GM12878 (cell line): ENCODE data around the gene DBR1. TPM values are rescaled to one million over a fixed set of nuclear protein-coding genes. Genes with fewer than 3 reads are reported as not detected.

Experiments used
- CEBPZ ChIP-seq: fragments of 150-350 bp; IDR thresholded peaks from 2 replicates; pipeline ENCODE4 v1.6.1; 2016; ENCODE audit warnings: low read depth, low read length
- ETV6 ChIP-seq, 2 experiments: fragments of 450-650 bp in 1 of 2; IDR thresholded peaks in 1 of 2; conservative IDR thresholded peaks in 1 of 2; 2 replicates each; pipeline ENCODE4 v1.6.1; 2014; ENCODE audit warnings: antibody characterized with exemption in 1 of 2, borderline replicate concordance in 1 of 2, low read depth in 1 of 2, mild to moderate bottlenecking in 1 of 2, moderate library complexity in 1 of 2
- FOS ChIP-seq: IDR thresholded peaks from 3 replicates; pipeline ENCODE4 v1.6.1; 2011; ENCODE audit warnings: borderline replicate concordance; ENCODE audit not compliant: insufficient read length; ENCODE audit errors: extremely low read depth
- NFXL1 ChIP-seq: fragments of 450-650 bp; IDR thresholded peaks from 2 replicates; pipeline ENCODE4 v1.6.1; 2017; ENCODE audit warnings: antibody characterized with exemption, mild to moderate bottlenecking, borderline replicate concordance
- REST ChIP-seq: IDR thresholded peaks from 2 replicates; pipeline ENCODE4 v1.6.1; 2012; ENCODE audit warnings: mild to moderate bottlenecking, low read depth, low read length
- SP1 ChIP-seq: IDR thresholded peaks from one replicate; pipeline ENCODE4 v1.6.1; 2011; ENCODE audit warnings: low read depth, low read length
- SREBF2 ChIP-seq: IDR thresholded peaks from 2 replicates; pipeline ENCODE4 v1.6.1; 2012; ENCODE audit warnings: mild to moderate bottlenecking, low read length
- SUPT20H ChIP-seq: IDR thresholded peaks from 2 replicates; pipeline ENCODE4 v1.6.1; 2011; ENCODE audit warnings: low read depth, mild to moderate bottlenecking, low read length, moderate library complexity, borderline replicate concordance; ENCODE audit not compliant: control insufficient read depth
- ZBTB11 ChIP-seq: fragments of 450-650 bp; formaldehyde crosslinking; IDR thresholded peaks from 2 replicates; pipeline ENCODE4 v1.5.0; 2022; ENCODE audit warnings: mild to moderate bottlenecking, missing genetic modification characterization
- ZNF217 ChIP-seq: fragments of 450-650 bp; IDR thresholded peaks from 2 replicates; pipeline ENCODE4 v1.6.1; 2017; ENCODE audit warnings: antibody characterized with exemption, mild to moderate bottlenecking
- ZNF274 ChIP-seq: IDR thresholded peaks from one replicate; pipeline ENCODE4 v1.8.0; 2011; ENCODE audit not compliant: insufficient read length, insufficient read depth
- ZSCAN29 ChIP-seq: fragments of 450-650 bp; IDR thresholded peaks from 2 replicates; pipeline ENCODE4 v1.6.1; 2017; ENCODE audit warnings: mild to moderate bottlenecking, moderate library complexity
- polyA plus RNA-seq, 11 experiments: library from polyadenylated mRNA; depleted of rRNA in 4 of 11; unstranded in 6 of 11; stranded (reverse) in 5 of 11; fragments of >200 nt; fragmentation: Nextera tagmentation in 4 of 11; fragmentation: Illumina TruSeq in 1 of 11; extraction: Ambion mirVana in 4 of 11; extraction: Trizol in 1 of 11; gene quantifications; 1 replicate in 1 of 11; 2 replicates in 10 of 11; pipeline versions ENCODE4 v1.2.1 to v1.2.3, GENCODE V29; 2011 to 2016; ENCODE audit warnings: inconsistent platforms in 2 of 11, missing spikeins in 2 of 11, low read depth in 1 of 11
- total RNA-seq, 4 experiments: library from RNA; depleted of rRNA in 3 of 4; stranded (reverse); fragments of >200 nt in 3 of 4; fragmentation: Illumina TruSeq in 1 of 4; extraction: Trizol in 1 of 4; gene quantifications; 2 replicates each; pipeline versions ENCODE4 v1.2.1 to v1.2.3, GENCODE V29; 2013 to 2021
- TF ChIP-seq, protein P1 (sequence below): fragments of 450-650 bp; formaldehyde crosslinking; IDR thresholded peaks from 2 replicates; pipeline ENCODE4 v1.4.0; 2020; ENCODE audit warnings: mild to moderate bottlenecking, moderate library complexity
- TF ChIP-seq, protein P2 (sequence below): IDR thresholded peaks from 2 replicates; pipeline ENCODE4 v1.6.1; 2011; ENCODE audit warnings: low read depth, mild to moderate bottlenecking, low read length, moderate library complexity, borderline replicate concordance; ENCODE audit errors: extremely low read depth

Gene DBR1
- total and polyA plus RNA-seq, 10 of the 15 experiments (the other 5 are each of a cell fraction or from before 2014, with no cell fraction given) = 4.1 to 17.3 (median 15.8) TPM

DNA sequence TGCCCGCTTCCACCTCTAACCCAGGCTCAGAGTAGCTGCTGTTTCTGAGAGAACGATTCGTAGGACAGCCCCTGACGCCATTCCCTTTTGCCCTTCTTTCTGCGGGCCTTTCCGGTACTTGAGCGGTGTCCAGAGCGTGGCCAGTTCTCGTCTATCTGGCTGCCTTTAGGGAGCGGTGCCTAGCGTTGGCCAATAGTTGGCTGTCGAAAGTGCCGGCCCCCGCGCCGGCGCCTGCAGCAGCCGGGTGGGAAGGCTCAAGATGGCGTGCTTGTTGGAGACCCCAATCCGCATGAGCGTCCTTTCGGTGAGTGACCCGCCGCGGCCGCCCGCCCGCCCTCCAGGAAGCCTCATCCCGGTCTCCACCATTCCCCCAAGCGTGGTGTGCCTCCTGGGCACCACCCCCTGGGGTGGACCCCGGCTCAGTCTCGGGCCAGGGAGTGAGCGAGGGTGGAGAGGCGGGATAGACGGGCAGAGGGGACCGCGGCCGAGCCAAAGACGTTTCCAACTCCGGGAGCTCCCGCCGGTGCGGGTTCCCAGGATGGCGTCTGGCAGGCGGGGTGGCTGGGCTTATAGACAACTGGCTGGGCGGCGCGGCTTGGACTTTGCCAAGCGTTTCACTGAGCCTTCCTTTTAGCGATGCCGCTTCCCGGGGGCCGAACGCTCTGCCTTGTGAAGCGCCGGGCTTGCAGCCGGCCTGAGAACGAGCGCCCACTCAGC is 12.7 kb upstream of the DBR1 start, which contains the start of gene ARMC8 (continued):
- TF ChIP-seq, protein P1, sequence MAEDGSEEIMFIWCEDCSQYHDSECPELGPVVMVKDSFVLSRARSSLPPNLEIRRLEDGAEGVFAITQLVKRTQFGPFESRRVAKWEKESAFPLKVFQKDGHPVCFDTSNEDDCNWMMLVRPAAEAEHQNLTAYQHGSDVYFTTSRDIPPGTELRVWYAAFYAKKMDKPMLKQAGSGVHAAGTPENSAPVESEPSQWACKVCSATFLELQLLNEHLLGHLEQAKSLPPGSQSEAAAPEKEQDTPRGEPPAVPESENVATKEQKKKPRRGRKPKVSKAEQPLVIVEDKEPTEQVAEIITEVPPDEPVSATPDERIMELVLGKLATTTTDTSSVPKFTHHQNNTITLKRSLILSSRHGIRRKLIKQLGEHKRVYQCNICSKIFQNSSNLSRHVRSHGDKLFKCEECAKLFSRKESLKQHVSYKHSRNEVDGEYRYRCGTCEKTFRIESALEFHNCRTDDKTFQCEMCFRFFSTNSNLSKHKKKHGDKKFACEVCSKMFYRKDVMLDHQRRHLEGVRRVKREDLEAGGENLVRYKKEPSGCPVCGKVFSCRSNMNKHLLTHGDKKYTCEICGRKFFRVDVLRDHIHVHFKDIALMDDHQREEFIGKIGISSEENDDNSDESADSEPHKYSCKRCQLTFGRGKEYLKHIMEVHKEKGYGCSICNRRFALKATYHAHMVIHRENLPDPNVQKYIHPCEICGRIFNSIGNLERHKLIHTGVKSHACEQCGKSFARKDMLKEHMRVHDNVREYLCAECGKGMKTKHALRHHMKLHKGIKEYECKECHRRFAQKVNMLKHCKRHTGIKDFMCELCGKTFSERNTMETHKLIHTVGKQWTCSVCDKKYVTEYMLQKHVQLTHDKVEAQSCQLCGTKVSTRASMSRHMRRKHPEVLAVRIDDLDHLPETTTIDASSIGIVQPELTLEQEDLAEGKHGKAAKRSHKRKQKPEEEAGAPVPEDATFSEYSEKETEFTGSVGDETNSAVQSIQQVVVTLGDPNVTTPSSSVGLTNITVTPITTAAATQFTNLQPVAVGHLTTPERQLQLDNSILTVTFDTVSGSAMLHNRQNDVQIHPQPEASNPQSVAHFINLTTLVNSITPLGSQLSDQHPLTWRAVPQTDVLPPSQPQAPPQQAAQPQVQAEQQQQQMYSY = no peak
- TF ChIP-seq ZNF217 (no peak), REST (no peak), SUPT20H (no peak), ZSCAN29 (no peak), SP1 (no peak), SREBF2 (no peak), CEBPZ (no peak), ZBTB11 (no peak), FOS (no peak), NFXL1 (no peak), ZNF274 (no peak), ETV6 (conservative IDR thresholded peaks at IDR 0.05 in 1 of 2, IDR thresholded peaks at IDR 0.05 in 1 of 2; ENCODE audit: borderline replicate concordance in 1 of 2, low read depth in 1 of 2) (no peak)
- TF ChIP-seq, protein P2, sequence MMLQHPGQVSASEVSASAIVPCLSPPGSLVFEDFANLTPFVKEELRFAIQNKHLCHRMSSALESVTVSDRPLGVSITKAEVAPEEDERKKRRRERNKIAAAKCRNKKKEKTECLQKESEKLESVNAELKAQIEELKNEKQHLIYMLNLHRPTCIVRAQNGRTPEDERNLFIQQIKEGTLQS = no peak
